HepG2 (cell line): ENCODE data around the gene WDR82. TPM values are rescaled to one million over a fixed set of nuclear protein-coding genes. Genes with fewer than 3 reads are reported as not detected.
A peak's percentile ranks its signal among the peaks of the same experiment; 100 is the strongest.

Experiments used
- DNMT1 ChIP-seq: sonication (generic); formaldehyde crosslinking; IDR thresholded peaks from 2 replicates; pipeline ENCODE4 v1.5.1; 2020; ENCODE audit warnings: mild to moderate bottlenecking, missing genetic modification reagents
- NR1H2 ChIP-seq: sonication (generic); formaldehyde crosslinking; IDR thresholded peaks from 2 replicates; pipeline ENCODE4 v1.8.1; 2022; ENCODE audit warnings: low read depth, missing genetic modification reagents, borderline replicate concordance
- PAX8 ChIP-seq: sonication (generic); formaldehyde crosslinking; IDR thresholded peaks from 2 replicates; pipeline ENCODE4 v1.8.0; 2022; ENCODE audit warnings: mild to moderate bottlenecking, missing genetic modification reagents, borderline replicate concordance
- SMAD9 ChIP-seq: sonication (generic); formaldehyde crosslinking; IDR thresholded peaks from 2 replicates; pipeline ENCODE4 v1.5.1; 2020; ENCODE audit warnings: mild to moderate bottlenecking, missing genetic modification reagents
- SNRNP70 ChIP-seq: fragments of 200-400 bp; formaldehyde crosslinking; IDR thresholded peaks from 2 replicates; pipeline ENCODE4 v1.6.1; 2017; ENCODE audit warnings: mild to moderate bottlenecking, low read depth, low read length, moderate library complexity
- SRY ChIP-seq: sonication (generic); formaldehyde crosslinking; IDR thresholded peaks from 2 replicates; pipeline ENCODE4 v1.8.0; 2022; ENCODE audit warnings: mild to moderate bottlenecking, missing genetic modification reagents
- TOPORS ChIP-seq: sonication (generic); formaldehyde crosslinking; IDR thresholded peaks from 2 replicates; pipeline ENCODE4 v1.8.0; 2023; ENCODE audit warnings: mild to moderate bottlenecking, missing genetic modification reagents
- ZNF326 ChIP-seq: sonication (generic); formaldehyde crosslinking; IDR thresholded peaks from 2 replicates; pipeline ENCODE4 v1.4.0; 2020; ENCODE audit warnings: missing genetic modification reagents, borderline replicate concordance
- ZNF34 ChIP-seq: sonication (generic); formaldehyde crosslinking; IDR thresholded peaks from 2 replicates; pipeline ENCODE4 v1.4.0; 2020; ENCODE audit warnings: mild to moderate bottlenecking, missing genetic modification reagents, borderline replicate concordance
- ZNF350 ChIP-seq: sonication (generic); formaldehyde crosslinking; IDR thresholded peaks from 2 replicates; pipeline ENCODE4 v1.4.0; 2020; ENCODE audit warnings: mild to moderate bottlenecking, low read depth, missing genetic modification reagents, borderline replicate concordance
- ZNF552 ChIP-seq: sonication (generic); formaldehyde crosslinking; IDR thresholded peaks from 2 replicates; pipeline ENCODE4 v1.9.0; 2022; ENCODE audit warnings: missing genetic modification reagents, mild to moderate bottlenecking, borderline replicate concordance
- ZNF558 ChIP-seq: sonication (generic); formaldehyde crosslinking; IDR thresholded peaks from 2 replicates; pipeline ENCODE4 v1.9.0; 2022; ENCODE audit warnings: mild to moderate bottlenecking, missing genetic modification reagents, borderline replicate concordance
- ZNF713 ChIP-seq: sonication (generic); formaldehyde crosslinking; IDR thresholded peaks from 2 replicates; pipeline ENCODE4 v1.4.0; 2020; ENCODE audit warnings: mild to moderate bottlenecking, missing genetic modification reagents
- ZNF766 ChIP-seq: sonication (generic); formaldehyde crosslinking; IDR thresholded peaks from 2 replicates; pipeline ENCODE4 v1.5.0; 2020; ENCODE audit warnings: missing genetic modification reagents, borderline replicate concordance
- ZNF850 ChIP-seq: sonication (generic); formaldehyde crosslinking; conservative IDR thresholded peaks from 2 replicates; pipeline ENCODE4 v1.9.0; 2021; ENCODE audit warnings: mild to moderate bottlenecking, missing genetic modification reagents
- polyA plus RNA-seq, 8 experiments: library from polyadenylated mRNA; depleted of rRNA in 3 of 8; stranded (reverse) in 7 of 8; unstranded in 1 of 8; fragments of >200 nt; fragmentation: Illumina TruSeq in 4 of 8; extraction: Trizol in 4 of 8; gene quantifications; 2 replicates each; pipeline versions ENCODE4 v1.2.1 to v1.2.3, GENCODE V29; 2011 to 2016; ENCODE audit warnings: low read depth in 4 of 8, missing spikeins in 1 of 8, mixed read lengths in 1 of 8; ENCODE audit not compliant: insufficient read depth in 1 of 8
- total RNA-seq, 5 experiments: library from RNA; depleted of rRNA; stranded (reverse); fragments of >200 nt; fragmentation: Illumina TruSeq; extraction: Trizol; gene quantifications; 2 replicates each; pipeline ENCODE4 v1.2.3, GENCODE V29; 2016; ENCODE audit warnings: low read depth in 1 of 5
- TF ChIP-seq, protein P1 (sequence below): sonication (generic); formaldehyde crosslinking; IDR thresholded peaks from 2 replicates; pipeline ENCODE4 v1.4.0; 2020; ENCODE audit warnings: missing genetic modification reagents
- TF ChIP-seq, protein P2 (sequence below): sonication (generic); formaldehyde crosslinking; IDR thresholded peaks from 2 replicates; pipeline ENCODE4 v1.5.0; 2020; ENCODE audit warnings: missing genetic modification reagents
- TF ChIP-seq, protein P3 (sequence below): sonication (generic); formaldehyde crosslinking; IDR thresholded peaks from 2 replicates; pipeline ENCODE4 v1.4.0; 2020; ENCODE audit warnings: mild to moderate bottlenecking, missing genetic modification reagents
- TF ChIP-seq, protein P4 (sequence below): sonication (generic); formaldehyde crosslinking; IDR thresholded peaks from 2 replicates; pipeline ENCODE4 v1.4.0; 2020; ENCODE audit warnings: low read depth, mild to moderate bottlenecking, missing genetic modification reagents
- TF ChIP-seq, protein P5 (sequence below): sonication (generic); formaldehyde crosslinking; IDR thresholded peaks from 2 replicates; pipeline ENCODE4 v1.9.0; 2021; ENCODE audit warnings: missing genetic modification reagents, mild to moderate bottlenecking, borderline replicate concordance
- TF ChIP-seq, protein P6 (sequence below): sonication (generic); formaldehyde crosslinking; IDR thresholded peaks from 2 replicates; pipeline ENCODE4 v1.4.0; 2020; ENCODE audit warnings: missing genetic modification reagents
- TF ChIP-seq, protein P7 (sequence below): sonication (generic); formaldehyde crosslinking; conservative IDR thresholded peaks from 2 replicates; pipeline ENCODE4 v1.4.0; 2020; ENCODE audit warnings: missing genetic modification reagents

The WDR82 gene
- total and polyA plus RNA-seq, 2 of the 13 experiments (the other 11 are each of a cell fraction or from before 2014, with no cell fraction given), result 39.1 to 59.5 TPM

DNA sequence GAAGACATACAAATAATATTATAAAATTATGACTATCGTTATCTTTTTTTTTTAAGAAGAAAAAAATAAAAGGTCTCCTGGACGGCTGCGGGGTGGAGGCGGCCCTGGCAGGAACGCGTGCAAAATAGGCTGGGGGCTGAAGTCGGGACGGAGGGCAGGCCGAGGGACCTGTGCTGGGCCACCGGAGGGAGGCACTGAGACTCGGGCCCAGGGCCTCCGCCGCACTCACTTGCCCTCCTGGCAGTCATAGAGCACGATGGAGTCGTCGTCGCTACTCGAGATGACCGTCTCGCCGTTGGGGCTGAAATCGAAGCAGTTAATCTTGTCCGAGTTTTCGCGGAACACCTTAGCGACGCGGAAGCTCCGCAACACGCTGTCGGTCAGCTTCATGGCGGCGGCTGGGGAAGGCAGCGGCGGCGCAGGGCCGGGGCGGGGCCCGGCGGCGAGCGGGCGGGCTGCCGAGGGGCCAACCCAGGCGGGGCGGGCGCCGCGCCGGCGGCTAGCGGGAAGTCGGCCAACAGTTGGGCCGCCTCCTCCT, 408 bp downstream of the WDR82 start (continued):
- TF ChIP-seq, protein P1, sequence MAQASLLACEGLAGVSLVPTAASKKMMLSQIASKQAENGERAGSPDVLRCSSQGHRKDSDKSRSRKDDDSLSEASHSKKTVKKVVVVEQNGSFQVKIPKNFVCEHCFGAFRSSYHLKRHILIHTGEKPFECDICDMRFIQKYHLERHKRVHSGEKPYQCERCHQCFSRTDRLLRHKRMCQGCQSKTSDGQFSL (CRISPR knock-in tag), result no peak
- TF ChIP-seq, protein P2, sequence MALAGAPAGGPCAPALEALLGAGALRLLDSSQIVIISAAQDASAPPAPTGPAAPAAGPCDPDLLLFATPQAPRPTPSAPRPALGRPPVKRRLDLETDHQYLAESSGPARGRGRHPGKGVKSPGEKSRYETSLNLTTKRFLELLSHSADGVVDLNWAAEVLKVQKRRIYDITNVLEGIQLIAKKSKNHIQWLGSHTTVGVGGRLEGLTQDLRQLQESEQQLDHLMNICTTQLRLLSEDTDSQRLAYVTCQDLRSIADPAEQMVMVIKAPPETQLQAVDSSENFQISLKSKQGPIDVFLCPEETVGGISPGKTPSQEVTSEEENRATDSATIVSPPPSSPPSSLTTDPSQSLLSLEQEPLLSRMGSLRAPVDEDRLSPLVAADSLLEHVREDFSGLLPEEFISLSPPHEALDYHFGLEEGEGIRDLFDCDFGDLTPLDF (CRISPR knock-in tag), result no peak
- TF ChIP-seq ZNF558 (CRISPR knock-in tag) (peak; percentile 38; the same call in 1 of the 2 replicates), ZNF34 (CRISPR knock-in tag) (no peak), ZNF326 (CRISPR knock-in tag) (no peak), SMAD9 (CRISPR knock-in tag) (no peak), SNRNP70 (no peak), ZNF552 (no peak), TOPORS (CRISPR knock-in tag) (peak; percentile 63; the same call in 1 of the 2 replicates), DNMT1 (CRISPR knock-in tag) (no peak), ZNF713 (CRISPR knock-in tag) (no peak), NR1H2 (no peak), ZNF850 (CRISPR knock-in tag) (0 out of 2 replicates have a peak, but pooled peaks have one; percentile 60), ZNF350 (CRISPR knock-in tag) (no peak), PAX8 (CRISPR knock-in tag) (peak; percentile 11; the same call in 1 of the 2 replicates), ZNF766 (CRISPR knock-in tag) (no peak), SRY (CRISPR knock-in tag) (no peak; the same call in 1 of the 2 replicates)
- TF ChIP-seq, protein P3, sequence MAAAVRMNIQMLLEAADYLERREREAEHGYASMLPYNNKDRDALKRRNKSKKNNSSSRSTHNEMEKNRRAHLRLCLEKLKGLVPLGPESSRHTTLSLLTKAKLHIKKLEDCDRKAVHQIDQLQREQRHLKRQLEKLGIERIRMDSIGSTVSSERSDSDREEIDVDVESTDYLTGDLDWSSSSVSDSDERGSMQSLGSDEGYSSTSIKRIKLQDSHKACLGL, result peak; percentile 42
- TF ChIP-seq, protein P4, sequence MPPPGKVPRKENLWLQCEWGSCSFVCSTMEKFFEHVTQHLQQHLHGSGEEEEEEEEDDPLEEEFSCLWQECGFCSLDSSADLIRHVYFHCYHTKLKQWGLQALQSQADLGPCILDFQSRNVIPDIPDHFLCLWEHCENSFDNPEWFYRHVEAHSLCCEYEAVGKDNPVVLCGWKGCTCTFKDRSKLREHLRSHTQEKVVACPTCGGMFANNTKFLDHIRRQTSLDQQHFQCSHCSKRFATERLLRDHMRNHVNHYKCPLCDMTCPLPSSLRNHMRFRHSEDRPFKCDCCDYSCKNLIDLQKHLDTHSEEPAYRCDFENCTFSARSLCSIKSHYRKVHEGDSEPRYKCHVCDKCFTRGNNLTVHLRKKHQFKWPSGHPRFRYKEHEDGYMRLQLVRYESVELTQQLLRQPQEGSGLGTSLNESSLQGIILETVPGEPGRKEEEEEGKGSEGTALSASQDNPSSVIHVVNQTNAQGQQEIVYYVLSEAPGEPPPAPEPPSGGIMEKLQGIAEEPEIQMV, result no peak
- TF ChIP-seq, protein P5, sequence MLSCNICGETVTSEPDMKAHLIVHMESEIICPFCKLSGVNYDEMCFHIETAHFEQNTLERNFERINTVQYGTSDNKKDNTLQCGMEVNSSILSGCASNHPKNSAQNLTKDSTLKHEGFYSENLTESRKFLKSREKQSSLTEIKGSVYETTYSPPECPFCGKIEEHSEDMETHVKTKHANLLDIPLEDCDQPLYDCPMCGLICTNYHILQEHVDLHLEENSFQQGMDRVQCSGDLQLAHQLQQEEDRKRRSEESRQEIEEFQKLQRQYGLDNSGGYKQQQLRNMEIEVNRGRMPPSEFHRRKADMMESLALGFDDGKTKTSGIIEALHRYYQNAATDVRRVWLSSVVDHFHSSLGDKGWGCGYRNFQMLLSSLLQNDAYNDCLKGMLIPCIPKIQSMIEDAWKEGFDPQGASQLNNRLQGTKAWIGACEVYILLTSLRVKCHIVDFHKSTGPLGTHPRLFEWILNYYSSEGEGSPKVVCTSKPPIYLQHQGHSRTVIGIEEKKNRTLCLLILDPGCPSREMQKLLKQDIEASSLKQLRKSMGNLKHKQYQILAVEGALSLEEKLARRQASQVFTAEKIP, result no peak
- TF ChIP-seq, protein P6, sequence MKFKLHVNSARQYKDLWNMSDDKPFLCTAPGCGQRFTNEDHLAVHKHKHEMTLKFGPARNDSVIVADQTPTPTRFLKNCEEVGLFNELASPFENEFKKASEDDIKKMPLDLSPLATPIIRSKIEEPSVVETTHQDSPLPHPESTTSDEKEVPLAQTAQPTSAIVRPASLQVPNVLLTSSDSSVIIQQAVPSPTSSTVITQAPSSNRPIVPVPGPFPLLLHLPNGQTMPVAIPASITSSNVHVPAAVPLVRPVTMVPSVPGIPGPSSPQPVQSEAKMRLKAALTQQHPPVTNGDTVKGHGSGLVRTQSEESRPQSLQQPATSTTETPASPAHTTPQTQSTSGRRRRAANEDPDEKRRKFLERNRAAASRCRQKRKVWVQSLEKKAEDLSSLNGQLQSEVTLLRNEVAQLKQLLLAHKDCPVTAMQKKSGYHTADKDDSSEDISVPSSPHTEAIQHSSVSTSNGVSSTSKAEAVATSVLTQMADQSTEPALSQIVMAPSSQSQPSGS (CRISPR knock-in tag), result no peak
- TF ChIP-seq, protein P7, sequence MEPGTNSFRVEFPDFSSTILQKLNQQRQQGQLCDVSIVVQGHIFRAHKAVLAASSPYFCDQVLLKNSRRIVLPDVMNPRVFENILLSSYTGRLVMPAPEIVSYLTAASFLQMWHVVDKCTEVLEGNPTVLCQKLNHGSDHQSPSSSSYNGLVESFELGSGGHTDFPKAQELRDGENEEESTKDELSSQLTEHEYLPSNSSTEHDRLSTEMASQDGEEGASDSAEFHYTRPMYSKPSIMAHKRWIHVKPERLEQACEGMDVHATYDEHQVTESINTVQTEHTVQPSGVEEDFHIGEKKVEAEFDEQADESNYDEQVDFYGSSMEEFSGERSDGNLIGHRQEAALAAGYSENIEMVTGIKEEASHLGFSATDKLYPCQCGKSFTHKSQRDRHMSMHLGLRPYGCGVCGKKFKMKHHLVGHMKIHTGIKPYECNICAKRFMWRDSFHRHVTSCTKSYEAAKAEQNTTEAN, result no peak
